MCF 10A (cell line): Measurements from ENCODE around the gene TIGD1. TPM values are rescaled to one million over a fixed set of nuclear protein-coding genes. Genes with fewer than 3 reads are reported as not detected.

Experiments
- BruUV-seq: library from RNA; stranded (reverse); fragments of 400-500 nt; replicated peaks from 2 replicates; lab custom pipeline; 2021; lab: Mats Ljungman, UMichigan
- CTCF ChIA-PET: fragments of 300-600 bp; sonication (Branson Sonifier 250); formaldehyde crosslinking; extraction: SDS; loops from one replicate; lab custom pipeline; 2021; ENCODE audit warnings: antibody characterized with exemption, inconsistent platforms; lab: Yijun Ruan, JAX
- POLR2A ChIA-PET: fragments of 300-600, 350-650 bp; sonication (Branson Sonifier 250); formaldehyde crosslinking; extraction: SDS; loops from one replicate; lab custom pipeline; 2020; ENCODE audit warnings: antibody characterized with exemption, inconsistent platforms; lab: Yijun Ruan, JAX
- DNase-seq: peaks from one replicate; pipeline ENCODE4 v3.0.0-alpha.2; 2018; ENCODE audit not compliant: unreplicated experiment
- H3K27ac Mint-ChIP-seq: one replicate; pipeline ENCODE4 v1.8.0; 2022; ENCODE audit warnings: mild to moderate bottlenecking, low read depth, mixed read lengths; ENCODE audit not compliant: unreplicated experiment
- H3K27me3 Mint-ChIP-seq: one replicate; pipeline ENCODE4 v1.8.0; 2022; ENCODE audit warnings: mixed read lengths; ENCODE audit not compliant: insufficient read depth, unreplicated experiment
- H3K36me3 Mint-ChIP-seq: one replicate; pipeline ENCODE4 v1.8.0; 2022; ENCODE audit warnings: mild to moderate bottlenecking, moderate library complexity, mixed read lengths; ENCODE audit not compliant: insufficient read depth, unreplicated experiment
- H3K4me1 Mint-ChIP-seq: one replicate; pipeline ENCODE4 v1.8.0; 2022; ENCODE audit warnings: mixed read lengths; ENCODE audit not compliant: insufficient read depth, unreplicated experiment
- H3K4me3 Mint-ChIP-seq: one replicate; pipeline ENCODE4 v1.8.0; 2022; ENCODE audit warnings: mild to moderate bottlenecking, moderate library complexity, mixed read lengths; ENCODE audit not compliant: unreplicated experiment
- H3K9me3 Mint-ChIP-seq: one replicate; pipeline ENCODE4 v1.8.0; 2022; ENCODE audit warnings: mixed read lengths; ENCODE audit not compliant: unreplicated experiment
- intact Hi-C: fragments of 100-400 bp; cut with micrococcal nuclease; formaldehyde crosslinking; loops from 2 replicates; pipeline ENCODE4 v1.14.1; 2022
- total RNA-seq: library from RNA; stranded (reverse); gene quantifications from 2 replicates; pipeline ENCODE4 v1.2.3, GENCODE V29; 2022
- TF ChIP-seq, protein P1 (sequence below): fragments of 200-600 bp; IDR thresholded peaks from one replicate; pipeline ENCODE4 v1.8.0; 2022; ENCODE audit warnings: antibody characterized with exemption, mild to moderate bottlenecking; ENCODE audit not compliant: unreplicated experiment

The TIGD1 gene
- total RNA-seq, 1 experiment from 2014 or later, result 5.2 TPM

DNA sequence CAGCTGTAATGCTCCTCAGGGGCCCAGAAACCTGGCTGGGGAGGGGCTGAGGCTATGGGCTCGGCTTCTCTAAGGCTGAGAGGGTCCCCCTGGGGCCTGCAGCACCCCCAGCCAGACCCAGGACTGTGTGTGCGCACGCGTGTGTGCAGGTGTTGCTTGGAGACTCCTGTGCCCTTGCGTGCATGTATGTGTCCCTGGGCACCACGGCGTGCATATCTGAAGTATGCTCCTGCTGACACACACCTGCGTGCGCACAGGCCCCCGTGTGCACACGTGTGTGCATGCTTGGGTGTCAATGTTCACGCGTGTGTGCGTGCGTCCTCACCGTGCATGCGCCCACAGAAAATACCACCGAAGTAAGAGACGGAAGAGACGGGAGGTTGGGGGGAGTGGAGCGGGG lies 47.8 kb downstream of the TIGD1 start:
- DNase-seq, result no peak
- Mint-ChIP-seq H3K9me3 (no peaks in the 10 kb centered on the region), H3K4me1 (no peaks in the 10 kb centered on the region), H3K4me3 (peak overlapping the region; percentile 59), H3K36me3 (no peaks in the 10 kb centered on the region), H3K27ac (no peak overlapping the region), H3K27me3 (peaks cover 41% of the 10 kb centered on the region)
- CTCF ChIA-PET, result no interaction called here
- POLR2A ChIA-PET, result no interaction called here
- intact Hi-C loops, result no loop called here
- no TSS peak for BruUV-seq
- TF ChIP-seq, protein P1, sequence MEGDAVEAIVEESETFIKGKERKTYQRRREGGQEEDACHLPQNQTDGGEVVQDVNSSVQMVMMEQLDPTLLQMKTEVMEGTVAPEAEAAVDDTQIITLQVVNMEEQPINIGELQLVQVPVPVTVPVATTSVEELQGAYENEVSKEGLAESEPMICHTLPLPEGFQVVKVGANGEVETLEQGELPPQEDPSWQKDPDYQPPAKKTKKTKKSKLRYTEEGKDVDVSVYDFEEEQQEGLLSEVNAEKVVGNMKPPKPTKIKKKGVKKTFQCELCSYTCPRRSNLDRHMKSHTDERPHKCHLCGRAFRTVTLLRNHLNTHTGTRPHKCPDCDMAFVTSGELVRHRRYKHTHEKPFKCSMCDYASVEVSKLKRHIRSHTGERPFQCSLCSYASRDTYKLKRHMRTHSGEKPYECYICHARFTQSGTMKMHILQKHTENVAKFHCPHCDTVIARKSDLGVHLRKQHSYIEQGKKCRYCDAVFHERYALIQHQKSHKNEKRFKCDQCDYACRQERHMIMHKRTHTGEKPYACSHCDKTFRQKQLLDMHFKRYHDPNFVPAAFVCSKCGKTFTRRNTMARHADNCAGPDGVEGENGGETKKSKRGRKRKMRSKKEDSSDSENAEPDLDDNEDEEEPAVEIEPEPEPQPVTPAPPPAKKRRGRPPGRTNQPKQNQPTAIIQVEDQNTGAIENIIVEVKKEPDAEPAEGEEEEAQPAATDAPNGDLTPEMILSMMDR, result no peak

DNA sequence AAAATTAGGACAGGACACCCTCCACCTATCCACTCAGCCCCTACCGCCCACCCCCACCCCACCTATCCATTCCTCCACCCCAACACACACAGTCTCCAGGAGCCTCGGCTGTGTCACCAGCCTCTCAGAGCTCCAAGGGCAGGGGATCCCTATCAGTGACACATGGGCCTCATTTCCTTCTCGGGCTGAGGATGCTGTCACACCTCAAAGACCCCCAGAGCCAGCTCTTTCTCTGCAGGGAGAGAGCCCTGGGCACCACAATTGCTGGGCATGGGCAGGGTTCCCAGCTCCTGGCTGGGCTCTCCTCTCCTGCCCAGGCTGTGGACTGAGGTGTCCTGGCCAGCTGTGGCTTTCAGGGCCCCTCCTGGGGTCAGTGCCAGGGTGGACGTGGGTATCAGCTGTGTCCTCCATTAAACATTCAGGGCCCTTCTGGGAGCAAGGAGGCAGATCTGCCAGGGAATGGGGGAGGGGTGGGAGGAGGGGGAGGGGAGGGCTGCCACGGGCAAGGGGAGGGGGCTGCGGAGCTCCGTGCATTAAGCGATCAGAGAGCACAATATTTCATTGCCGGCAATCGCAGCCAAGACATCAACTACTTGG lies 48.5 kb downstream of the TIGD1 start:
- ChIA-PET CTCF (no interaction called here), POLR2A (no interaction called here)
- Mint-ChIP-seq H3K4me1 (no peaks in the 10 kb centered on the region), H3K27ac (no peak overlapping the region), H3K4me3 (no peak overlapping the region), H3K36me3 (no peaks in the 10 kb centered on the region), H3K27me3 (peaks cover 41% of the 10 kb centered on the region), H3K9me3 (no peaks in the 10 kb centered on the region)
- intact Hi-C loops, result no loop called here
- TF ChIP-seq, protein P1, result no peak
- no TSS peak for BruUV-seq
- DNase-seq, result no peak

DNA sequence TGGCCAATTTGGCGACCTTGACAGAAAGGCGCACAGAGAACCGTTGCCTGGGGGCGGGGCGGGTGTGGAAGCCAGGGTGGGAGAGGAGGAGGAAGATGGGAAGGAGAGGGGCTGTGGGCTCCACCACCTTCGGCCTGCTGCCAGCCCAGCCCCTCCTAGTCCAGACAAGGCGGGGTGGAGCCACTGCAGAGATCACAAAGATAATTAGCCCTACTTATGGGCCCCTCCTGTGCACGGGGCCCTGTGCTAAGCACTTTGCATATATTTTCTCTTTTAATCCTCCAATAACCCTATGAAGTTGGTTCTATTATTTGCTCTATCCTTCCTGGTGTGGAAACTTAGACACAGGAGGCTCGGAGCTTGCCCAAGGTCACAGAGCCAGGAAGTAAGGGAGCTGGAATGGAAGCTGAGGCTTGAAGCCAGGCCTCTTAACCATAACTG lies 49.0 kb downstream of the TIGD1 start:
- POLR2A ChIA-PET, result no interaction called here
- CTCF ChIA-PET, result no interaction called here

DNA sequence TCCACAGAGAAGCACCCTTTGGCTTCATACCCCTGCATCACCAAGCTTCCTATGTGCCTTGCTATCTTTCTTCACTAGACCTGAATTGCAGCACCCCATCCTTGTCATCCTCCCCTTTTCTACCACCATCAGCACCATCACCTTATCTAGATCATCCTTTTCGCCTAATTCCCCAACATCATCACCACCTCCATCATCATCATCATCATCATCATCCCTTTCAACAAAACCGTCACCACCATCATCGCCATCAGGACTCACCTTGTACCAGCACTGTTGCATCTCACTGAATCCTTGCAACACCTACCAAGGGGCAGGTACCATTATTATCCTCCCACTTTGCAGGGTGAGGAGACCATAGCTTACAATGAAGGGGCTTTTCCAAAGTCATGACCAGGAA lies 51.9 kb downstream of the TIGD1 start:
- CTCF ChIA-PET, result no interaction called here
- intact Hi-C loops, result no loop called here

More for the DNA sequence above, 49.0 kb downstream of the TIGD1 start:
- Mint-ChIP-seq H3K9me3 (no peaks in the 10 kb centered on the region), H3K27ac (no peak overlapping the region), H3K4me3 (no peak overlapping the region), H3K4me1 (no peaks in the 10 kb centered on the region), H3K27me3 (peaks cover 41% of the 10 kb centered on the region), H3K36me3 (no peaks in the 10 kb centered on the region)
- no peak for DNase-seq
- TF ChIP-seq, protein P1, result no peak
- intact Hi-C loops, result no loop called here
- no TSS peak for BruUV-seq

More for the DNA sequence above, 51.9 kb downstream of the TIGD1 start:
- H3K27ac Mint-ChIP-seq, result no peak overlapping the region
- POLR2A ChIA-PET, result no interaction called here
- no peak overlapping the region for H3K4me3 Mint-ChIP-seq
- DNase-seq, result no peak
- no peaks in the 10 kb centered on the region for H3K9me3 Mint-ChIP-seq
- H3K4me1 Mint-ChIP-seq, result no peaks in the 10 kb centered on the region
- BruUV-seq, result no TSS peak
- no peaks in the 10 kb centered on the region for H3K36me3 Mint-ChIP-seq
- H3K27me3 Mint-ChIP-seq, result peaks cover 14% of the 10 kb centered on the region
- TF ChIP-seq, protein P1, result no peak

Other genes with a start within 250 kb of the TIGD1 start
- gene ALPP, start 171.8 kb downstream of the TIGD1 start, total RNA-seq, result 0.35 and 0.64 TPM in 2 replicates
- gene ALPG, start 143.7 kb downstream of the TIGD1 start, total RNA-seq, result not detected in 2 replicates
- gene ALPI, start 94.4 kb downstream of the TIGD1 start, total RNA-seq, result not detected in 2 replicates
- not detected in 2 replicates for gene ECEL1, start 62.7 kb downstream of the TIGD1 start, total RNA-seq
- gene PRSS56, start 30.2 kb downstream of the TIGD1 start, total RNA-seq, result not detected in 2 replicates
- not detected in 2 replicates for gene CHRND, start 24.4 kb downstream of the TIGD1 start, total RNA-seq
- not detected in 2 replicates for gene CHRNG, start 10.9 kb downstream of the TIGD1 start, total RNA-seq
- gene EIF4E2, start 132 bp upstream of the TIGD1 start, total RNA-seq, result 51.7 and 52.8 TPM in 2 replicates
- not detected in 2 replicates for gene EFHD1, start 83.0 kb upstream of the TIGD1 start, total RNA-seq
- 71.1 and 90.3 TPM in 2 replicates for gene GIGYF2, start 146.8 kb upstream of the TIGD1 start, total RNA-seq
- gene KCNJ13, start 226.0 kb upstream of the TIGD1 start, total RNA-seq, result not detected in 2 replicates